Left colon (tissue), 2 donors: ENCODE measurements around the gene BSDC1. TPM values are rescaled to one million over a fixed set of nuclear protein-coding genes. Genes with fewer than 3 reads are reported as not detected.
A peak's percentile ranks its signal among the peaks of the same experiment; 100 is the strongest.
"Not testable (repeated sequence)": the region's sequence is repeated elsewhere in the genome, so short reads cannot be mapped to it uniquely, and the experiment has no call there.

Experiments
- ATAC-seq: fragments of 200-7000 bp; cut with Tn5 transposase; one replicate; pipeline ENCODE4 v1.9.1; 2020; ENCODE audit warnings: mild to moderate bottlenecking, moderate library complexity
- DNase-seq, 2 donors: peaks; one replicate each; pipeline ENCODE4 v3.0.0-alpha.2; 2020
- intact Hi-C, 2 donors: fragments of 100-400 bp; cut with DNase I in 1 of 2; cut with micrococcal nuclease in 1 of 2; formaldehyde crosslinking; loops; one replicate each; pipeline versions ENCODE4 v1.11.2 to v1.14.0; 2022; cut with DNase I, micrococcal nuclease
- total RNA-seq, 2 donors: library from RNA; stranded (reverse); fragmentation: NEBNext Ultra II Directional; extraction: Animal tissue kit (Norgen Biotek cat#: 25700); gene quantifications; one replicate each; pipeline ENCODE4 v1.2.1, GENCODE V29; 2021
- donor health status: DM: no; HTN: no; CAD: no.
- donor health status: DM: yes; HTN: yes; CAD: no.

Gene BSDC1
- total RNA-seq, 2 donors from 2014 or later, result 73.0 to 87.9 TPM

DNA sequence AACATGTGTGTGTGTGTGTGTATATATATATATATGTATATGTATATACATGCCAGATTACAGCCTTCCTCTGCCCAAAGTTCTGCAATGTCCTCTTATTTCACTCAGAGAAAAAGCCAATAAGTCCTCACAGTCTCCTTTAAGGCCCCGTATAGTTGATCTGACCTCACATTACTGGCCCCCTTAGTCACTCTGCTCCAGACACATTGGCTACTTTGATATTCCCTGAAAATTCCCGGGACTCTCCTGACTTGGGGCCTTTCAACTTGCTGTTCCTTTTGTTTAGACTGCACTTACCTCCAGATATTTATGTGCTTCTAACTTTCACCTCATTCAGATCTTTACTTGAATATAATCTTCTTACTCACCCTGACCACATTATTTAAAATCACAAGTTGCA, 4.2 kb upstream of the BSDC1 start:
- ATAC-seq (no peak), DNase-seq (no peak)
- intact Hi-C loops, result no loop called here

DNA sequence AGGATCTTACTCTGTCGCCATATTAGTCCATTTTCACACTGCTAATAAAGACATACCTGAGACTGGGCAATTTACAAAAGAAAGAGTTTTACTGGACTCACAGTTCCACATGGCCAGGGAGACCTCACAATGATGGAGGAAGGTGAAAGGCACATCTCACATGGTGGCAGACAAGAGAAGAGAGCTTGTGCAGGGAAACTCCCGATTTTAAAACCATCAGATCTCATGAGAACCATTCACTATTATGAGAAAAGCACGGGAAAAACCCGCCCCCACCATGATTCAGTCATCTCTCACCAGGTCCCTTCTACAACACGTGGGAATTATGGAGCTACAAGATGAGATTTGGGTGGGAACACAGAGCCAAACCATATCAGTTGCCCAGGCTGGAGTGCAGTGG, 2.3 kb upstream of the BSDC1 start:
- intact Hi-C loops, DNase-seq, ATAC-seq: not testable (repeated sequence)

DNA sequence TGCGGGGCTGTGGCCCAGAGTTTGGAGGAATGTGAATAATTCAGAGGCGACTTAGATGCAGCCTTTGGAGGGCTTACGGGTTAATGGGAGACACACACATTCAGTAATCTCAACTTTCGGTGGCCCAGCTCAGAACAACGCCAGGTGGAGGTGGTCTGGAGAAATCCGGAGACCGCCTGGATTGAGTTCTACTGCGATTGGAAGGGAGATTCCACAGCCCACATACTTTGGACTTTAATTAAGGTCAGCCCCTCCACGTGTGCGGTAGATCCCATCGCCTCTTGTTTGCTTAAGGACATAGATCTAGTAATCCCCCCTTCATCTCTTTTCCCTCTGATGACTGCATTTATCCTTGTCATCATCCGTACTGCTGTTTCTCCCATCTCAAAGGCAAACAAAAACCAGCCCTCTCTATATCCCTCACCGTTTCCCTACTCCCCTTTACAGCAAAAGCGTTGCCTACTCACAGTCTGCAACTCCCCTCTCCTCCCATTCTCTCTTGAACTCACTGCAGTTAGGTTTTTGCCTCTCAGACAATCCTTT, 720 bp upstream of the BSDC1 start:
- ATAC-seq, result peak; percentile 14
- intact Hi-C loops, result no loop called here
- no peak for DNase-seq

DNA sequence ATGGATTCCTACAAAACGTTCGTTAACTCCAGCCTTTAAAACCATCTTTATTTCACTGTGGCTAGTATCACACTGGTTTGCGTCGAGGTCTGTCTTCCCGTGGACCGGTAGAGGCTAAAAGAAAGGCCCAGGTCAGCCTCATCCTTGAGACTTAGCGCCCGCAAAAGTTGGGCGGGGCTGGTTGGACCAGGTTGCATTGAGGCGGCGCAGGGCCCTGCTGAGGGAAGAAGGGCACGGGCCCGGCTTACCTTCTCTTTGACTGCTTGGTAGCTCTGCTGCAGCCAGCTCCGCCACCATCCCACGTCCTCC, 455 bp downstream of the BSDC1 start:
- intact Hi-C loops, result no loop called here
- ATAC-seq, result peak; percentile 59
- DNase-seq, result peak; percentile 62 to 74

DNA sequence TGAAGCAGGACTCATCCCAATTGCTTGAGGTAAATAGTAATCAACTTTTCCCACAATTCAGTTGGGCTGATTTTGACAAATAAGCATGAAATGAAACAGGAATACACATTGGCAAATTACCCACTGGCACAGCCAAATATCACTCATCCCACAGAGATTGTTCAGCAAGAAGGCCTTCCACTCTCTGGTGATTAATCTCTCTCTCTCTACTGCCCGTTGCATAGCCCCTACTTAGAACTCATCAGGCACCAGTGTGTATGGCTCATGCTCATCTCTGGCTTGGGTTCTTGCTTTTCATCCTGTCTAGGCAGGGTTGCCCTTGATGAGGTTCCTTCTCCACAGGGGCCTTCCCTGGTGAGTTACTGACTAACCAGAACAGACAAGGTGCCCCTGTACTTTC, 1.1 kb downstream of the BSDC1 start:
- ATAC-seq, result no peak
- intact Hi-C loops, result no loop called here
- DNase-seq, result no peak

DNA sequence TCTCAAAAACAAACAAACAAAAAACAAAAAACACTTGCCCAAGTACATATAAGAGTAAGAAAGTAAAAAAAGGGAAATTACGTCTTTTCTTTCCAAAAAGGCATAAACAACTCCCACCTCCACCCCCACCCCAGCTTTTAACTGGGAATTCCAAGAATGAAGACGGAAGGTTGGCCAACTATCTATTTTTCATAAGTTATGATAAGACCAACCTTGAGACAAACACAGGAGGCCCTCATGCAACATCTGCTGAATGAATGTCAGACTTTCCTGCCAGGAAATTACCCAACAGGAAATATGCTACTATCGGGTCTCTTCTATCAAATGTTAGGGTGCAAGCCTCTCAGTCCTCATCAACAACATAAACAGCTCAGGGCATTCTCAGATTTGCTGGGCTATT, 1.9 kb downstream of the BSDC1 start:
- no peak for ATAC-seq
- no peak for DNase-seq
- intact Hi-C loops, result no loop called here

DNA sequence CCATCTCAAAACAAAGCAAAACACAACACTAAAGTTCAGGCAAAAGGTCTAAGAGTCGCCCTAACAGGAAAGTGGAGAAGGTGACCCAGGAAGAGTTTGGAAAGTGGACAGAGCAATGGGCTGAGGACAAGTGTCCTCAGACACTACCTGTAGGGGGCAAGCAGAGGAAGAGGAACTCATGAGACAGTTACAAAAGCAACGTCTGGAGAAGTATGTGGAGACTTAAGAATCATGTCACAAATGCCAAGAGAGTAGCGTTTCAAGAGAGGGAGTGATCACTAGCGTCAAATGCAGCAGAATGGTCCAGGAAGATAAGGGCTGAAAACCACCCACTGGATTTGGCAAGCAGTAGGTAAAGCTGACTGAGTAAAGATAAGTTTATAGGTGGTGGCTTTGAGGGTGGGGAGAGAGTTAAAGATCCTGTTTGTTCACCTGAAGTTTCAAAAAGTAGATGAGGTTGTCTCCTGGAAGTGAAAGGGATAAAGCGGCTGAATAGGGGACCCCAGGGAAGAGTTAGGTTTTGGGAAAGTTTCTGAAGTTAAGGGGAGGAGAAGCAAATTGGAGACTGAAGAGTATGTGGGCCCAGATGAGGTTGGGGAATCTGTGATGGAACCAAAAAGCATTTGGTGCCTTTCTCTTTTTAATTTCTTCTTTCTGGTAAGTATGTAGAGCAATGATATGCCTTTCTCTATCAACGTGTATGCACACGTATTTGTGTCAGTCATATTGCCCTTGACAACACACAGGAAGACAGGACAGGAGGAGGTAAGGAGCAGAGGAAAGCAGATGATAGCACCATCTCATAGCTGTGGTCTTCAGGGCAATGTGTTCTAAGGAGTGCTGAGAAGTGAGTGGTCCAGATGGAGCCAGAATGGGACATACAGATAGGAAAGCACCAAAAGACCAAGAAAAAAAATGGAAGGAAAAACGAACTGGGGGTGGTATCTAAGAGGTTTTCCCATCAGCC, 3.1 kb downstream of the BSDC1 start:
- intact Hi-C loops, result no loop called here
- no peak for ATAC-seq
- no peak for DNase-seq

DNA sequence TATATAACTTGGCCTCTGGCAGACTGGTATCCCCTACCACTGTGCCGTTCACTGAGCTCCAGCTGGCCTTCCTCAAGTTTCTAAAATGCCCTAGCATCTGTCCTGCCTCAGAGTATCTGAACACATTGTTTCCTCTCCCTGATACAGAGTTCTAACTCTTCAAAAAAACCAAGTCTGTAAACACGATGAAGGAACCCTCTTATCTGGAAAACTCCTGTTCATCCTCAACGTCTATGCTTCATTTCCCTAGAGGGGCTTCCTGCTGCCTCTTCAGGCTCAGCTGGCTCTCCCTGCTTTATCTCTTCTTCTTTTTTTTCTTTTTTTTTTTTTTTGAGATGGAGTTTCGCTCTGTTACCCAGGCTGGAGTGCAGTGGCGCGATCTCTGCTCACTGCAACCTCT, 5.6 kb downstream of the BSDC1 start:
- DNase-seq (no peak), ATAC-seq (no peak)
- intact Hi-C loops, result no loop called here

DNA sequence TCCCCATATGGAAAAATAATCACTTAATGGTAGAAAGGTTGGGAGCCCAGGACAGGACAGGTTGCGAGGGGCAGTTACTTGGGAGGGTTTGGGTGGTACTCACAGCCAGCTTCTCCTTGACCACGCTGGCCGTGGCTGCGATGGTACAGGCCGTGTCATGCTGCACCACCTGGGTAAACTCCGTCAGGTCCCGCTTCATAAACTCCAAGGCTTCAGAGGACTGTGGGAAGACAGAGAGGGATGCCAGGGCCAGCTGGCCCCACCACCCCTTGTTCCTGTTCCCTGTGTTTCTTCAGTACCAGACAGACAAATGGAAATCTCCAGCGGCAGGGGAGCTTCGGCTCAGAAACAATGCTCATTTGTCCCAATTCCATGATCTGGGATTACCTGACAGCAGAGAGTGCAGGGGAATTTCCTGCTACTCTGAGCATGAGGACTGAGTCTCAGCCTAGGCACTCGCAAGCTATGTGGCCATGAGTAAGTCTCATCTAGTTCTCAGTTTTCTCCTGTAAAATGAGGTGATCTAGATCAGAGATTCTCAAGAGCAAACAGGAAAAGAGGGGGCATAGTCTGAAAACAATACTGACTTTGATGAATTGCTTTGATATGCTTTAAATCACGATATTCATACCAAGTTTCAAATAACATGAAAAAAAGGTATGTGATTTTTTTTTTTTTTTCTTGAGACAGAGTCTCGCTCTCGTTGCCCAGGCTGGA, 7.4 kb downstream of the BSDC1 start:
- intact Hi-C loops, result no loop called here
- DNase-seq, result no peak
- ATAC-seq, result no peak

DNA sequence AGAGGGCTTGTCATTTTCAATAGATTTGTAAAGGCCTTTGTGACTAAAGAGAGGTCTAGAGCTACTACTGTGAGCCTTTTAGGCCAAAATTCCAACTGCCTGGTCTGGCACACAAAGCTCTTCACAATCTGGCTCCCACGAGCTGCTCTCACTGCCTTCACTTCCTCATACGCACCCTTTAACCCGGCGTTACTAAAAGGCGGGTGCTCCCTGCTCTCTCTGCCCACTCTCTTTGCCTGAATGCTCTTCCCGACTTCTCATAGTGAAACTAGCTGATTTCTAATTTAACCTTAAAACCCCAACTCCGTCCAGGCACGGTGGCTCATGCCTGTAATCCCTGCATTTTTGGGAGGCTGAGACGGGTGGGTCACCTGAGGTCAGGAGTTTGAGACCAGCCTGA, 14.2 kb downstream of the BSDC1 start:
- no peak for ATAC-seq
- DNase-seq, result no peak
- intact Hi-C loops, result no loop called here

DNA sequence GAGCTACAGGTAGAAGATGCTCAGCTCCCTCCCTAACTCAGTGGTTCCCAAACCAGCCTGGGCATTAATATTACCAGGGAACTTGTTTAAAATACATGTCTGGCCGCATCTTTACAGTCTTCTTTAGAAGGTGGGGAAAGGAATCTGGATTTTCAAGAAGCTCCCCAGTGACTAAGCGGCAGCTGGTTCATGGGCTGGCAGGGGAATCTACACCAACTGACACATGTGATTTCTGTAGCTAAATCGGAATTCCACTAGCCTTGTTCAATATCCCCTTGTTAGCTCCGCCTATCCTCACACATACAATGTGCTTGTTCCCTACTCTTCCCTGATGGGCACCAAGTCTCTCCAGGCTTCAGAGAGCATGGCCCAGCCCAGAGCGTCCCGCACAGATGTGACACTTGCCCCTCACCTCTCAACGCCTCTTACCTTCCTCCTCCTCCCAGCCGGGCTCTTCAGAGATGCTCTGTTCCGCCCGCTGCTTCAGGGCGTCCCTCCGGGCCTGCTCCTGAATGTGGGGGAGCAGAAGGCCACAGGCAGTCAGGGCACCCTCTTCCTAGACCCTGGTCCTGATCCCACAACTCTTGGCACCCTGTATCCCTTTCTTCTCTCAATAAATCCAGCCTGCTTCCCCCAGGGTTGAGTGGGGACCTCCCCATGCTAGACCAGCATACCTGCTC, 16.6 kb downstream of the BSDC1 start:
- ATAC-seq (no peak), DNase-seq (no peak)
- intact Hi-C loops, result no loop called here

DNA sequence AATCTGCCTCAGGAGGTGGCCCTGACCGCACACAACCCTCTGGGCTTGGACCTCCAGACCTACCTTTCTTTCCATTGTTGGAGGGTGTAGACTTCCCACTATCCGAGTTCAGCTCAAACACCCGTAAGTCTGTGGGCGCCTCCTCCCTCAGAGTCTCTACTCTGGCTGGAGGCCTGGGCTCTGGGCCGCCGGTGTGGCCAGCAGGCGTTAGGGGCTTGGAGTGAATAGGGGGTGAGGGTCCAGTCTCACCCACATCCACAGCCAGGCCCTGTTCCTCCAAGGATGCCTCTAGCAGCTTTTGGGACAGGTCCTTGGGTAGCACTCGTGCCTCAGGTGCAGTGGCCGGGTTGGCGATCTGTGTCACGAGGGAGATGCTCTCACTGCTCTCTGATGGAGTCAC, 18.0 kb downstream of the BSDC1 start:
- intact Hi-C loops, result no loop called here
- DNase-seq, result no peak
- no peak for ATAC-seq

DNA sequence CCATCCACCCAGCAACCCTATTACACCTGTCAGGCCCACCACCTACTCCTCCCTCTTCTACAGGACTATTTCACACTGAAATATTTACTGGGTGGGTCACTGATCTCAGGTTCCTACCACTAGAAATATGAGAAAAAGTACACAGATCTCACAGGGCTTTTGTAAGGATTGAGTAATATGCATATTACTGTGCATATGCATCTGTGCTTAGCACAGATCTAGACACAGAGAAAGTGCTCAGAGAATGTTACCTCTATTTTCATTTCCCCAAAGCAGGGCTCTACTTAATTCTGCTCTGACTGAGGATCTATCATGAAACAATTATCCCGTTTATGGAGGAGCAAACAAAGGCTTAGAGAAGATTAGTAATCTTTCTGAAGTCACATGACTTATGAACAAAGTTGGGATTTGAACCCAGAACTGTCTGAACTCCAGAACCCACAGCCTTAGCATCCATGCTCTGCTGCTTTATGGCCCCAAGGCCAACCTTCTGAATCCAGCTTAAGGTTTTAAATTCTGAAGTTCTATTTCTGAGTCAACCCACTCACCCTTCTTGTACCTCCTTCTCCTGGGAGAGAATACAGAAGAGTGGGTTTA, 20.1 kb downstream of the BSDC1 start:
- intact Hi-C loops, result no loop called here
- no peak for ATAC-seq
- no peak for DNase-seq

DNA sequence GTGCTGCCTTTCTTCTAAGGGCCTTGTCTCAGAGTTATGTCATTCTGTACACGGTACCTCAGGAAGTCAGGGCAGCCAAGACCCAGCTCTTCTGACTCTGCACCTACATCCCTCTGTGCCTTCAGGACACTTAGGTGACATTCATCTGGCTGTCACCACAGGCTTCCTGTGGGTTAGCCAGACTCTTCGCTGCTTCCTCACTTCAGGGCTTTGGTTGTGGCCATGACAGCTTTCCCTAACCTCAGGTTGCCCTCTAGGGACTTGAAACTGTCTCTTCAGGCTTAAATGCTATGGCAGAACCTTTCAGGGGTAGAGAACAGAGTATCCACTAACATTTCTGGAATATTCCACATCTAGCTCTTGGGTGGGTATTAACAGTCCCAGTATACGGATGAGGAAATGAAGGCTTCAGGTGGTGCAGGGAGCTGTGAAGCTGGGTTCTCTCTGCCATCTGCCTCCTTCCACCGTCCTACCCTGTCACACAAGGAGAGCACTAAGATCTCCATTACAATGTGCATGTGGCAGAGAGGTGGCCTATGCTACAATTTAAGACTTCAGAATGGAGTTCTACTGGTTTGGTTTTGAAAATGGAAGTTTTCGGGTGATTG, 22.0 kb downstream of the BSDC1 start:
- DNase-seq, result no peak
- intact Hi-C loops, result no loop called here
- peak; percentile 35 for ATAC-seq

DNA sequence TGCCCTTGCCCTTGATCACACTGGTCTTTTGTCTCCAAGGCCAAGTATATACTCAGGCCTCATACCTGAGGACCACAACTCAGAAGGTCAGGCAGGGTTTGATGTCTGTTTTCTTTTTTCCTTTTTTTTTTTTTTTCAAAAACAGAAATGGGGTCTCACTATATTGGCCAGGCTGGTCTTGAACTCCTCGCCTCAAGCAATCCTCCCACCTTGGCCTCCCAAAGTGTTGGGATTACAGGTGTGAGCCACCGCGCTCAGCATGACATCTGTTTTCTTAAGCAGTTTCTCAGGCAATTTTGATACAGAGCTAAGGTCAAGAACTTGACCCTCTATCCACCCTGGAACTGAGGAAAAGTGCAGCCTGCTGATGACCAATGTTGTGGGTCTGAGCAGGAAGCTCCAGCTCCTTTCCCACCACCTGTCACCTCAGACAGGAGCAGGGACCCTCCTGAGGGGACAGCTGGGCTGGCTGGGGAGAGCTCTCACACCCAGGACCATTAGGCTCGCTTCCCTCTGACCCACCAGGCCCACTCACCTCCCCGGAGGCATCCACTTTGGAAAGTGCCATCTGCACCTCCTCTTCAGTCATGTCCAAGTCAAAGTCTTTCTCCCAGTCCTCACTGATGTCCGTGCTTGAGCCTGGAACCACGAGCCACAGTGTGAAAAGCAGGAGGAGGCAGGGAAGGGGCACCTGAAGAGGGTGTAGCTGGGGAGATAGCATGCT, 26.2 kb downstream of the BSDC1 start:
- ATAC-seq (no peak), DNase-seq (no peak)
- intact Hi-C loops, result no loop called here

DNA sequence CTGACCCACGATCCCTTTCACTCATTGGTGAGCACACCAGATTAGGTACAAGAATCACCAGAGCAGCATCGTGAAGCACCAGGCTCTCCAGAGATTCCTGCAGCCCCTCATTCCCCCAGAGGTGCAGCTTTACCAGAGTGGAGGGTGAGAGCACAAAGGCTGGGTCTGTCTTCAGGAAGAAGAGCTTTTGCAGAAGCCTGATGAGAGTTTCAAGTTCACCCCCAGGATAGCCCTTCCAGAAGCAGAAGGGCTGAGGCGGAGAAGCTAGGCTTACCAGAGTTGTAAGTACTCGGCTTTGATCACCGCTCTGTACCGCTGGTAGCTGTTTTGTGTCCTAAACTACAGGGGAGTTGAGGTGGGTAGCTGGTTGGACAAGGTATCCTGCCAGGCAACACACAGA, 28.8 kb downstream of the BSDC1 start:
- ATAC-seq, result no peak
- DNase-seq, result no peak
- intact Hi-C loops, result no loop called here

DNA sequence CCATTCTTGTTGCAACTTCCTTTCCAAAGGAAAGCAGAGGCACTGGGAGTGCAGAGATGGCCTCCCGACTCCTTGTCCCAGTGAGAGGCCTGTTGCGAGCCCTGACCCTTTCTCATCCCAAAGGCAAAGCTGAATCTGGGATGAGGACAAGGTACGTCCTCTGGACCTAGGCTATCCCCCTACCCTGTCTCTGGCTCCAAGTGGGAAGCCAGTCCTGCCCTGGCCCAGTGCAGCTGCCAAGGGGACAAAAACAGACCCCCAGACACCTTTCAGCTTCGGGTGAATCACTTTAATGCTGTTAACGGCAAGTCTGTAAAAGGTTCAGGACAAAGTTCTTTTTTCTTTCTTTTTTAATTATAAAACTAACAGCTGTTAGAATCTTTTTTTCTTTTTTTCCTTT, 29.4 kb downstream of the BSDC1 start:
- intact Hi-C loops, result no loop called here
- ATAC-seq, result no peak

DNA sequence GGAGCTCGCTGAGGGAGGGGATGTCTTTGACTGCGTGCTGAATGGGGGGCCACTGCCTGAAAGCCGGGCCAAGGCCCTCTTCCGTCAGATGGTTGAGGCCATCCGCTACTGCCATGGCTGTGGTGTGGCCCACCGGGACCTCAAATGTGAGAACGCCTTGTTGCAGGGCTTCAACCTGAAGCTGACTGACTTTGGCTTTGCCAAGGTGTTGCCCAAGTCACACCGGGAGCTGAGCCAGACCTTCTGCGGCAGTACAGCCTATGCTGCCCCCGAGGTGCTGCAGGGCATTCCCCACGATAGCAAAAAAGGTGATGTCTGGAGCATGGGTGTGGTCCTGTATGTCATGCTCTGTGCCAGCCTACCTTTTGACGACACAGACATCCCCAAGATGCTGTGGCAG, 30.5 kb downstream of the BSDC1 start:
- ATAC-seq (no peak), DNase-seq (no peak)
- intact Hi-C loops, result no loop called here

More for the DNA sequence above, 29.4 kb downstream of the BSDC1 start:
- DNase-seq, result no peak
